Choroid plexus epithelial cell (primary cell): ENCODE data around the gene NBEAL2.

Experiments used
- DNase-seq: peaks from one replicate; pipeline ENCODE4 v3.0.0-alpha.2; 2010; ENCODE audit warnings: low read depth
- H3K4me3 ChIP-seq: 2 replicates; pipeline ENCODE4 v1.5.1; 2011; ENCODE audit warnings: low read depth, mild to moderate bottlenecking, control low read depth, low read length, moderate library complexity
- CTCF ChIP-seq: conservative IDR thresholded peaks from 2 replicates; pipeline ENCODE4 v1.5.1; 2011; ENCODE audit warnings: low read depth, mild to moderate bottlenecking, control low read depth, inconsistent platforms, low read length, moderate library complexity

NBEAL2 gene

GRCh38 chr3:46933261-46933660 lies 46.2 kb upstream of the NBEAL2 start:
- H3K4me3 ChIP-seq: no peak overlapping the region
- no peak for TF ChIP-seq CTCF

GRCh38 chr3:46934072-46934471 lies 45.4 kb upstream of the NBEAL2 start:
- DNase-seq: no peak
- no peak for TF ChIP-seq CTCF
- H3K4me3 ChIP-seq: no peak overlapping the region

More at GRCh38 chr3:46933261-46933660, 46.2 kb upstream of the NBEAL2 start:
- DNase-seq: no peak

- DNase-seq: peak; percentile 41
- no peak for TF ChIP-seq CTCF
- H3K4me3 ChIP-seq: no peak overlapping the region
Measured at GRCh38 chr3:46934498-46935167, 44.8 kb upstream of the NBEAL2 start.

GRCh38 chr3:46935168-46935858 lies 44.2 kb upstream of the NBEAL2 start:
- TF ChIP-seq CTCF: peak; percentile 92
- peak; percentile 98 for DNase-seq
- H3K4me3 ChIP-seq: no peak overlapping the region

- H3K4me3 ChIP-seq: no peak overlapping the region
- no peak for DNase-seq
- no peak for TF ChIP-seq CTCF
Measured at GRCh38 chr3:46935989-46936558, 43.4 kb upstream of the NBEAL2 start.

- H3K4me3 ChIP-seq: no peak overlapping the region
- no peak for TF ChIP-seq CTCF
- DNase-seq: no peak
Measured at GRCh38 chr3:46936733-46937250, 42.7 kb upstream of the NBEAL2 start.
